ENCODE results near the gene ACTN1.

ACTN1 gene

GRCh38 chr14:68846466-68846865 lies 132.6 kb downstream of the ACTN1 start:
- Histone ChIP-seq H3K27ac (ENCODE audit: low read depth, low read length) (no peak overlapping the region), H3K27me3 (ENCODE audit: control insufficient read depth, insufficient read depth, low read length) (no peaks in the 10 kb centered on the region), H3K36me3 (ENCODE audit: control insufficient read depth, insufficient read depth, low read length) (no peaks in the 10 kb centered on the region), H3K4me3 (ENCODE audit: low read length) (no peak overlapping the region), H3K4me1 (ENCODE audit: control insufficient read depth, insufficient read depth, low read length) (peaks cover 18% of the 10 kb centered on the region), H3K9ac (ENCODE audit: low read length) (no peak overlapping the region)

DNA sequence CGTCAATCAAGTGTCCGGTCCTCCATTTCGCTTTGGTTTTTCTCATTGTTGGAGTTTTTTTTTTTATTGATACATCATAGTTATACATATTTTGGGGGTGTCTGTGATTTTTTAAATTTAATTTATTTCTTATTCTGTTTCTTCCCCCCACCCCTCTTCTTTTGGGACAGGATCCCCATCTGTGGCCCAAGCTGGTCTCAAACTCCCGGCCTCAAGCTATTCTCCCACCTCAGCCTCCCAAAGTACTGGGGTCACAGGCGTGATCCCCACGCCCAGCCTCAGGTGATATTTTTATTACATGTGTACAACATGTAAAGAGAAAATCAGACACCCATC lies 134.9 kb downstream of the ACTN1 start:
- no peak overlapping the region for H3K4me3 ChIP-seq (ENCODE audit: low read length)
- no peak overlapping the region for H3K27ac ChIP-seq (ENCODE audit: low read depth, low read length)
- H3K9ac ChIP-seq (ENCODE audit: low read length): no peak overlapping the region
- H3K36me3 ChIP-seq (ENCODE audit: control insufficient read depth, insufficient read depth, low read length): no peaks in the 10 kb centered on the region
- no peaks in the 10 kb centered on the region for H3K27me3 ChIP-seq (ENCODE audit: control insufficient read depth, insufficient read depth, low read length)
- H3K4me1 ChIP-seq (ENCODE audit: control insufficient read depth, insufficient read depth, low read length): peaks cover 18% of the 10 kb centered on the region

DNA sequence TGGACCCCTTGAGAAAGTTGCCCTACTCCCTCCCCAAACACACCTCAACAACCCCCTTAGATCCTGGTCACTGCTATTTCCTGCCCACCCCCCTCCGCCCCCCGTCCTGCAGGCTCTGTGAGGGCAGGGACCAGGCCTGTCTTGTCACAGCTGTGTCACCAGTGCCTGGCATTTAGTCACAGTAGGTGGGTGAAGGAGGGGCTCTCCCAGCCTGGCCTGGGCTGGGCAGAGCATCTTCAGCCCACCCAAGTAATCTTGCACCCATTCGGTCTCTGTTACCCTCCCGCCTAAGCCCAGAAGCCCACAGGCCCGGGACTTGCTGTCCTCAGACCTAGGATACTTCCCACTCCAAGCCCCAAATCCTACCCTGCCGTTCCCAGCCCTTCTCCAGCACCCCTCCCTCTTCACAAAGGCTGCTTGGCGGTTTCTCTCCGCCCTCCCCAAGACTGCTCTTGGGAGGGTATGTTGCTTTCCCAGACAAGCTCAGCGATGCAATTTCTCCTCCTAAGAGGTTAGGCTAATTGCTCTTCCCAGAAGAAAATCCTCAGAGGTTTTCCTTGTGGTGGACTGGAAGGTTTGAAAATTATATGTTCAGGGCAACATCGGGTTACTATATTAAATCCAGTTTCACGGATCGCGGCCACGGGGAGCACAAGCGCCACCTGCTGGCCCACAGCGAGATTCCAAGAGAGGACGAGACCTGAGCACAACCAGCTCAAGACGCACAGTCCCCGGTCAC lies 135.5 kb downstream of the ACTN1 start:
- Histone ChIP-seq H3K27ac (ENCODE audit: low read depth, low read length) (peak overlapping the region; percentile 75), H3K4me1 (ENCODE audit: control insufficient read depth, insufficient read depth, low read length) (peaks cover 18% of the 10 kb centered on the region), H3K4me3 (ENCODE audit: low read length) (peak overlapping the region; percentile 70), H3K27me3 (ENCODE audit: control insufficient read depth, insufficient read depth, low read length) (no peaks in the 10 kb centered on the region), H3K9ac (ENCODE audit: low read length) (peak overlapping the region; percentile 52), H3K36me3 (ENCODE audit: control insufficient read depth, insufficient read depth, low read length) (no peaks in the 10 kb centered on the region)

DNA sequence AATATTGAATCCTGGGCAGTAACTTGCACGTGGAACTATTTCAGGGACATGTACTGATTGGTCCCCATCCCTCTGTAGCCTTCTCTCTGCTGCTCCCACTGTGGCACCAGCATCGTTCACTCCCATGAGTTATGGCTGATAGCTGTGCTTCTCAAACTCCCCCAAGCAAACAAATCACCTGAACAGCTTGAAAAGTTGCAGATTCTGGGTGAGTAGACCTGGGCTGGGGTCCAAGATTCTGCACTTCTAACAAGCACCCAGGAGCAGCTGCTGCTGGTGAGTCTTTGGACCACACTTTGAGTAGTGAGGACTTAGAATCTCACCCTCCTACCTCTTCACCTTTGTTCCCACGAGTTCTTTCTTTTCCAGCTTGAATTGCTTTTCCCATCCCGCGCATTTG lies 136.8 kb downstream of the ACTN1 start:
- Histone ChIP-seq H3K27ac (ENCODE audit: low read depth, low read length) (peak overlapping the region; percentile 75), H3K4me3 (ENCODE audit: low read length) (no peak overlapping the region), H3K9ac (ENCODE audit: low read length) (no peak overlapping the region), H3K36me3 (ENCODE audit: control insufficient read depth, insufficient read depth, low read length) (no peaks in the 10 kb centered on the region), H3K4me1 (ENCODE audit: control insufficient read depth, insufficient read depth, low read length) (peaks cover 18% of the 10 kb centered on the region), H3K27me3 (ENCODE audit: control insufficient read depth, insufficient read depth, low read length) (no peaks in the 10 kb centered on the region)

DNA sequence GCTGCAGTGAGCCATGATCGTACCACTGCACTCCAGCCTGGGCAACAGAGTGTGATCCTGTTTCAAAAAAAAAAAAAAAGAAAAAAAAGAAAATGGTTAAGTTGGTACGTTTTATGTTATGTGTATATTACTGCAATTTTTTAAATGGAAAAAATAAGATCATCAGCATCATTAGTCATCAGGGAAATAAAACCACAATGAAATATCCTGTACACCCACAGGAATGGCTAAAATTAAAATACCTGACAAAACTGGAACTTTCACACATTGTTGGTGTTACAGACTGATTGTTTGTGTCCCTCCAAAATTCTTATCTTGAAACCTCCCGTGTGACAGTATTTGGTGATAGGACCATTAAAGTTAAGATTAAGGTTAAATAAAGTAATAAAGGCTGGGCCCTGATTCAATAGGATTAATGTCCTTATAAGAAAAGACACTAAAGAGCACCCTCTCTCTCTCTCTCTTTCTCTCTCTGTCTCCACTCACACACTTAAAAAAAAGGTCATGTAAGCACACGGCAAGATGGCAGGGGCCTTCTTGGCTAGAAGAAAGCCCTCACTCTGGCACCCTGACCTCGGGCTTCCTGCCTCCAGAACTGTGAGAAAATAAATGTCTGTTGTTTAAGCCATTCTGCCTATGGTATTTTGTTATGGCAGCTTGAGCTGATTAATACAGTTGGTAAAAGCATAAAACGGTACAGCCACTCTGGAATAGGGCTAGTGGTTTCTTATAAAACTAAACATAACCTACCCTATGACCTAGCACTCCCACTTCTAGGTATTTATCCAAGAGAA lies 137.9 kb downstream of the ACTN1 start:
- peak overlapping the region; percentile 67 for H3K27ac ChIP-seq (ENCODE audit: low read depth, low read length)
- peaks cover 18% of the 10 kb centered on the region for H3K4me1 ChIP-seq (ENCODE audit: control insufficient read depth, insufficient read depth, low read length)
- no peak overlapping the region for H3K4me3 ChIP-seq (ENCODE audit: low read length)
- H3K36me3 ChIP-seq (ENCODE audit: control insufficient read depth, insufficient read depth, low read length): no peaks in the 10 kb centered on the region
- H3K9ac ChIP-seq (ENCODE audit: low read length): no peak overlapping the region
- H3K27me3 ChIP-seq (ENCODE audit: control insufficient read depth, insufficient read depth, low read length): no peaks in the 10 kb centered on the region

- H3K27ac ChIP-seq (ENCODE audit: low read depth, low read length): no peak overlapping the region
- H3K36me3 ChIP-seq (ENCODE audit: control insufficient read depth, insufficient read depth, low read length): no peaks in the 10 kb centered on the region
- peaks cover 18% of the 10 kb centered on the region for H3K4me1 ChIP-seq (ENCODE audit: control insufficient read depth, insufficient read depth, low read length)
- no peak overlapping the region for H3K4me3 ChIP-seq (ENCODE audit: low read length)
- no peaks in the 10 kb centered on the region for H3K27me3 ChIP-seq (ENCODE audit: control insufficient read depth, insufficient read depth, low read length)
- no peak overlapping the region for H3K9ac ChIP-seq (ENCODE audit: low read length)
These were observed 138.6 kb downstream of the ACTN1 start for GRCh38 chr14:68840454-68840853.

DNA sequence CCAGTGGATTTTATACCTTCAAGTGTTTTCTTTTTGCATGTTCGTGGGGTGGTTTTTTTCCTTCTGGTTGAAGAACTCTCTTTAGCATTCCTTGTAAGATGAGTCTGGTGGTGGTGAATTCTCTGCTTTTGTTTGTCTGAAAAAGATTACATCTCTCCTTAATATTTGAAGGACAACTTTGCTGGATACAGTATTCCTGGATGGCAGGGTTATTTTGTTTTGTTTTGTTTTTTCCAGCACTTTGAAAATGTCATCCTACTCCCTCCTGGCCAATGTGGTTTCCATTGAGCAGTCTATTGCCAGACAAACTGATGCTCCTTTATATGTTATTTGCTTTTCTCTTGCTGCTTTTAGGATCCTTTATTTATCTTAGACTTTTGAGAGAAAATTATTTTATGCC lies 143.0 kb downstream of the ACTN1 start:
- no peak overlapping the region for H3K27ac ChIP-seq (ENCODE audit: low read depth, low read length)
- H3K4me3 ChIP-seq (ENCODE audit: low read length): no peak overlapping the region
- H3K27me3 ChIP-seq (ENCODE audit: control insufficient read depth, insufficient read depth, low read length): no peaks in the 10 kb centered on the region
- H3K9ac ChIP-seq (ENCODE audit: low read length): no peak overlapping the region
- H3K36me3 ChIP-seq (ENCODE audit: control insufficient read depth, insufficient read depth, low read length): no peaks in the 10 kb centered on the region
- no peaks in the 10 kb centered on the region for H3K4me1 ChIP-seq (ENCODE audit: control insufficient read depth, insufficient read depth, low read length)

- Histone ChIP-seq H3K36me3 (ENCODE audit: control insufficient read depth, insufficient read depth, low read length) (no peaks in the 10 kb centered on the region), H3K9ac (ENCODE audit: low read length) (no peak overlapping the region), H3K27ac (ENCODE audit: low read depth, low read length) (no peak overlapping the region), H3K4me1 (ENCODE audit: control insufficient read depth, insufficient read depth, low read length) (no peaks in the 10 kb centered on the region), H3K27me3 (ENCODE audit: control insufficient read depth, insufficient read depth, low read length) (no peaks in the 10 kb centered on the region), H3K4me3 (ENCODE audit: low read length) (no peak overlapping the region)
These were observed 144.3 kb downstream of the ACTN1 start for GRCh38 chr14:68834816-68835215.

GRCh38 chr14:68828698-68829097 lies 150.4 kb downstream of the ACTN1 start:
- Histone ChIP-seq H3K27ac (ENCODE audit: low read depth, low read length) (no peak overlapping the region), H3K27me3 (ENCODE audit: control insufficient read depth, insufficient read depth, low read length) (no peaks in the 10 kb centered on the region), H3K4me3 (ENCODE audit: low read length) (no peak overlapping the region), H3K4me1 (ENCODE audit: control insufficient read depth, insufficient read depth, low read length) (no peaks in the 10 kb centered on the region), H3K9ac (ENCODE audit: low read length) (no peak overlapping the region), H3K36me3 (ENCODE audit: control insufficient read depth, insufficient read depth, low read length) (no peaks in the 10 kb centered on the region)

GRCh38 chr14:68825729-68826128 lies 153.4 kb downstream of the ACTN1 start:
- Histone ChIP-seq H3K9ac (ENCODE audit: low read length) (no peak overlapping the region), H3K4me3 (ENCODE audit: low read length) (no peak overlapping the region), H3K27ac (ENCODE audit: low read depth, low read length) (no peak overlapping the region), H3K27me3 (ENCODE audit: control insufficient read depth, insufficient read depth, low read length) (peaks cover 1% of the 10 kb centered on the region), H3K36me3 (ENCODE audit: control insufficient read depth, insufficient read depth, low read length) (no peaks in the 10 kb centered on the region), H3K4me1 (ENCODE audit: control insufficient read depth, insufficient read depth, low read length) (no peaks in the 10 kb centered on the region)

GRCh38 chr14:68824517-68825347 lies 154.4 kb downstream of the ACTN1 start:
- H3K9ac ChIP-seq (ENCODE audit: low read length): no peak overlapping the region
- no peak overlapping the region for H3K27ac ChIP-seq (ENCODE audit: low read depth, low read length)
- peak overlapping the region; percentile 38 for H3K4me3 ChIP-seq (ENCODE audit: low read length)
- peaks cover 1% of the 10 kb centered on the region for H3K27me3 ChIP-seq (ENCODE audit: control insufficient read depth, insufficient read depth, low read length)
- peaks cover 3% of the 10 kb centered on the region for H3K4me1 ChIP-seq (ENCODE audit: control insufficient read depth, insufficient read depth, low read length)
- H3K36me3 ChIP-seq (ENCODE audit: control insufficient read depth, insufficient read depth, low read length): no peaks in the 10 kb centered on the region

GRCh38 chr14:68824207-68824516 lies 154.9 kb downstream of the ACTN1 start:
- no peak overlapping the region for H3K27ac ChIP-seq (ENCODE audit: low read depth, low read length)
- H3K4me1 ChIP-seq (ENCODE audit: control insufficient read depth, insufficient read depth, low read length): peaks cover 6% of the 10 kb centered on the region
- no peaks in the 10 kb centered on the region for H3K36me3 ChIP-seq (ENCODE audit: control insufficient read depth, insufficient read depth, low read length)

More at GRCh38 chr14:68824207-68824516, 154.9 kb downstream of the ACTN1 start:
- Histone ChIP-seq H3K9ac (ENCODE audit: low read length) (no peak overlapping the region), H3K4me3 (ENCODE audit: low read length) (no peak overlapping the region), H3K27me3 (ENCODE audit: control insufficient read depth, insufficient read depth, low read length) (peaks cover 1% of the 10 kb centered on the region)
